Esophagus muscularis mucosa (tissue), 3 donors: Measurements from ENCODE around the gene PRKCH.

ENCODE experiments used
- CTCF ChIP-seq, 3 experiments: fragments of 200-600 bp in 2 of 3; fragments of 450-650 bp in 1 of 3; sonication (generic) in 2 of 3; IDR thresholded peaks; one replicate each; pipeline ENCODE4 v1.5.1; 2017 to 2019; ENCODE audit warnings: antibody characterized with exemption in 3 of 3, mild to moderate bottlenecking in 2 of 3, moderate library complexity in 1 of 3
- POLR2A ChIP-seq: fragments of 450-650 bp; IDR thresholded peaks from one replicate; pipeline ENCODE4 v1.6.1; 2017; ENCODE audit warnings: antibody characterized with exemption, moderate library complexity, mild to moderate bottlenecking, low read depth

GRCh38 chr14:61561104-61561503 is 239.7 kb downstream of the PRKCH start:
- TF ChIP-seq POLR2A (no peak), CTCF (IDR thresholded peaks at IDR 0.05) (no peak)
